ENCODE results near the gene MAP2K3.

MAP2K3 gene

DNA sequence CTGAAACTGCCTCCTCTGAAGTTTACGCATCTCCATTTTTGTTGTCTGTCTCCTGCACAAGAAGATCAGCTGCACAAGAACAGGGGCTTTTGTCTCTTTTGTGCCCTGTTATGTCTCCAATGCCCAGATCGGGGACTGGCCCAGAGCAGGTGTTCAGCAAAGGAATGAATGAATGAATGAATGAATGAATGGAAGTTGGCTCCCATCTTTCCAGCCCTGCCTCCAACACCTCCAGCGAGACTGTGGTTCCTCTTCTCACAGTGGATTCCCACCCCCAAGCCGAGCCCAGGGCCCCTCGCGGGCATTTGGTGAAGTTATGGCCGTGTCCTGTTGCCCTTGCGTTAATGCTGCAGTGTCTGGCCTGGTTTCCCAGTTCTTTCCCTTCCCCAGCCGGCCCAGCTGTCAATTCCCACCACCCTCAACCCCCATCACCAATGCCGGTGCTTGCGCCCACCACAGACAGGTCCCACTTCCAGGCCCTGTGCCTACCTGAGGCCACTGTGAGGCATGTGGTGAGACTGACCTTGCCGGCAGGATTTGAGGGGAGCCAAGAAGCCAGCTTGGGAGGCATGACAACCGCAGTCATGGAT lies 70.4 kb downstream of the MAP2K3 start:
- no peak for DNase-seq

DNA sequence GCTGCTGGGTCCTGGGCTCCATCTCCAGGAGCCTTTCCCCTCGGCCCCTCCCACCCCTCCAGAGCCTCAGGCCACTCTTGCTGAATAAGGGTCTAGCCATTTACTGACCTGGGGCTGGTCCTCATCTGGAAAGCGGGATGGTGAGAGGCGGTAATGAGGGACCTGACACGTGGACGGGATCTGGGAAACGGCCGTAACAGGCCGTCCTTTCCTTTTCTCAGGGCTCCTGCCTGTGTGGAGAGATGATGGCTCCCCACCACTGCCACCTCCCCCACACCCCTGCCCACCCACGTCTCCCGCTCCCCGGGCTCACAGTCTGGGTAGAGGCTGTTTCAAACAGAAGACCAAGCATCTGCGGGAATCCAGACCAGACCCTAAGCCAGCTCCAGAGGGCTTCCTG lies 71.1 kb downstream of the MAP2K3 start:
- DNase-seq = no peak

DNA sequence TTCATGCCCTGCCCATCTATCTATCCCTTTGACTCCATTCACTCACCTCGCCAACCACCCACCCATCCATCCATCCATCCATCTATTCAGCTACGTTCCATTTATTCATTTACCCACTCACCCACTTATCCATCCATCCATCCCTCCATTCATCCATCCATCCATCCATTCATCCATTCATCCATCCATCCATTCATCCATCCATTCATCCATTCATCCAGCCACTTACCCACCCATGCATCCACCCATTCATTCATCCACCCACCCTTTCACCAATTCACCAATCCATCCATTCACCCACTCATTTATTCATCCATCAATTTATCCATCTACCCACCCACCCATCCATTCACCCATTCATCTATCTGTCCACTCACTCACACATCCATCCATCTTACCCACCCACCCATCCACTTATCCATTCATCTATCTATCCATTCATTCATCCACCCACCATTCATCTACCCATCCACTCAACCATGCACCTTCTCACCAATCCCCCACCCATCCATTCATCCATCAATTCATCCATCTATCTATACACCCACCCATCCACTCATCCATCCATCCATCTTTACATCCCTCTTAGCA lies 72.1 kb downstream of the MAP2K3 start:
- DNase-seq = no peak

DNA sequence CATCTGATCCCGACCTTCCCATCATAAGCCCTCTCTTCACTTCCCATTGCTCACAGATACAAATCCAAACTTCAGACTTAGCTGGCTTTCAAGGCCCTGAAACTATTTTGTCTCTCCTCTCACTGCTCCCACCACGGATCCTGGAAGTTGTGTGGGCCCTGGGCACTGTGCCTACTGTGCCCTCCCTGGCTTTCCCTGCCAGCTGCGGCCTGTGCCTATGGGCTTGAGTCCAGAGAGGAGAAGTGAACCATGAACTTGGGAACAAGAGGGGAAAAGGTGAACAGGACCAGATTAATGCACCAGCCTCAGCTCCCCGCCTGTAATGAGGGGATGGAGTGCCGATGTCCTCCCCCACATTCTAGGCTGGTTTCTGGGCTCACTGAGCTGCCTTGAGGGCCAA lies 72.8 kb downstream of the MAP2K3 start:
- no peak for DNase-seq

GRCh38 chr17:21357696-21358656 lies 73.5 kb downstream of the MAP2K3 start:
- no peak for DNase-seq

DNA sequence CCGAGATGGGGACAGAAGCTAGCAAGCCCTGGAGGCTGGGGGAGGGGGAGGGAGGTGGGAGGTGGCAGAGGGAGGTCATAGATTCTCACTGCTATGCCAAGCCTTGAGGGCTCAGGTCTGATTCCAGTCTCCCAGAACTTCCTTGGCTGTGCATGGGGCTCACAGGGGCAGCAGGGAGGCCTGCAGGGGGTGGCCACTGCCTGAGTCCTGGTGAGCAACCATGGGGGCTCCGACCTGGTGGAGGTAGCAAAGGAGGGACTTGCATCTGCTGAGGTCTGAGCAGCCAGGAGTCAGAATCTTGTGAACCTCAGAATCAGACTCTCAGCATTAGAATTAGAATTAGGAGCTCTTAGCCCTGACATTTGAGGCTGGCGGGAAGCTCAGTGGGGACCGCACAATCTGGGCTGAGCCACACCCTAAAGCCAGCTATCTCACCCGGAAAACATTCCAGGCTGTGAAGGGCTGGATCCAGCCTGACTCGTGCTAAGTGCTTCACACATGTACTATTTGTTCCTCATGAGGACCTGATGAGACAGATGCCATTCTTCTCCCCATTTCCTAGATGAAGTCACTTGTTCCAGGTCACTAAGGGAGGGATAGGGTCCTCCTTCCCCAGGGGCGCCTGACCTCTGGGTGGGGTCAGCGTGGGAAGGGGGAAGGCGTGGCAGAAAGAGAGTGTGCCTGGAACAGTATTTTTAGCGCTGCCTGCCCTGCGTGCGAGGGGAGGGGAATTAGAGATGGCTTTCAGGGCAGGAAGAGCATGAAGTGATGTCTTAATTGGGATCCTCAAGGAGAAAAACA lies 74.4 kb downstream of the MAP2K3 start:
- no peak for DNase-seq

DNA sequence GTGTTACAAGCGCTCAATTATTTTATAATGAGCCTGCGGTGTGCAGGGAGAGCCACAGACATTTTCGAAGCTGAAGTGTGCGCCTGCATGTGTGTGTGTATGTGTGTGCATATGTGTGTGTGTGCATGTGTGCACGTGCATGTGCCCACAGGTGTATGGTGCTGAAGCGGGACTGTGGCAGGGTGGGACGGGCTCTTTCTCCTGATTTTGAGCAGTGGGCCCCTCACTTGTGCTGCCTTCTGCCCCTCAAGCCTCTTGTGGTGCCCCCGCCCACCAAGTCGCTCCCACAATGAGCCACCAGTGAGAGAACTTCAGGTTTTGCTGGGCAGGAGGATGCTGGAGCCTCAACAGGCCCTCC lies 75.0 kb downstream of the MAP2K3 start:
- no peak for DNase-seq

GRCh38 chr17:21360048-21360447 lies 75.5 kb downstream of the MAP2K3 start:
- DNase-seq = no peak

GRCh38 chr17:21361020-21361809 lies 76.7 kb downstream of the MAP2K3 start:
- no peak for DNase-seq

GRCh38 chr17:21362331-21362931 lies 77.9 kb downstream of the MAP2K3 start:
- DNase-seq = no peak

- DNase-seq = no peak
Observed at GRCh38 chr17:21363776-21364642, 79.5 kb downstream of the MAP2K3 start.

Data from activated CD4-positive, alpha-beta T cell treated with anti-CD3 and anti-CD28 coated beads, Interleukin-2, amount 50 U/mL, for 16 hours (primary cell).